ENCODE results near the gene ATP5F1D.
A peak's percentile ranks its signal among the peaks of the same experiment; 100 is the strongest.

Gene ATP5F1D

DNA sequence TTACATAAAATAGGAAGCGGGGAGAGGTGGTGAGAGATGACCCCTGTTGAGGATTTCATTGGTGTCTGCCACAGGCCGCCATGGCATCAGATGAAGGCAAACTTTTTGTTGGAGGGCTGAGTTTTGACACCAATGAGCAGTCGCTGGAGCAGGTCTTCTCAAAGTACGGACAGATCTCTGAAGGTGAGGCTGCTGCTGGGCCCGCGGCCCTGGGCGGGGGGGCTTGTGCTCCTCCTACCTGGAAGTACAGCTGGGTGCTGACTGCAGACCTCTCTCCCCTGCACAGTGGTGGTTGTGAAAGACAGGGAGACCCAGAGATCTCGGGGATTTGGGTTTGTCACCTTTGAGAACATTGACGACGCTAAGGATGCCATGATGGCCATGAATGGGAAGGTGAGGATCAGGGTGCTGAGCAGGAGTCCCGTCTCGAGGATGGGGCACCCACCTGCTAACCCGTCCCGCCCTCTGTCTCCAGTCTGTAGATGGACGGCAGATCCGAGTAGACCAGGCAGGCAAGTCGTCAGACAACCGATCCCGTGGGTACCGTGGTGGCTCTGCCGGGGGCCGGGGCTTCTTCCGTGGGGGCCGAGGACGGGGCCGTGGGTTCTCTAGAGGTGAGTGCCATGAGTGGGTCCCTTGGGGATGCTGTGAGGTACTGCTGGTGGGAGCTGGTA lies 29.4 kb downstream of the ATP5F1D start:
- no peak for DNase-seq (ENCODE audit: low spot score)

DNA sequence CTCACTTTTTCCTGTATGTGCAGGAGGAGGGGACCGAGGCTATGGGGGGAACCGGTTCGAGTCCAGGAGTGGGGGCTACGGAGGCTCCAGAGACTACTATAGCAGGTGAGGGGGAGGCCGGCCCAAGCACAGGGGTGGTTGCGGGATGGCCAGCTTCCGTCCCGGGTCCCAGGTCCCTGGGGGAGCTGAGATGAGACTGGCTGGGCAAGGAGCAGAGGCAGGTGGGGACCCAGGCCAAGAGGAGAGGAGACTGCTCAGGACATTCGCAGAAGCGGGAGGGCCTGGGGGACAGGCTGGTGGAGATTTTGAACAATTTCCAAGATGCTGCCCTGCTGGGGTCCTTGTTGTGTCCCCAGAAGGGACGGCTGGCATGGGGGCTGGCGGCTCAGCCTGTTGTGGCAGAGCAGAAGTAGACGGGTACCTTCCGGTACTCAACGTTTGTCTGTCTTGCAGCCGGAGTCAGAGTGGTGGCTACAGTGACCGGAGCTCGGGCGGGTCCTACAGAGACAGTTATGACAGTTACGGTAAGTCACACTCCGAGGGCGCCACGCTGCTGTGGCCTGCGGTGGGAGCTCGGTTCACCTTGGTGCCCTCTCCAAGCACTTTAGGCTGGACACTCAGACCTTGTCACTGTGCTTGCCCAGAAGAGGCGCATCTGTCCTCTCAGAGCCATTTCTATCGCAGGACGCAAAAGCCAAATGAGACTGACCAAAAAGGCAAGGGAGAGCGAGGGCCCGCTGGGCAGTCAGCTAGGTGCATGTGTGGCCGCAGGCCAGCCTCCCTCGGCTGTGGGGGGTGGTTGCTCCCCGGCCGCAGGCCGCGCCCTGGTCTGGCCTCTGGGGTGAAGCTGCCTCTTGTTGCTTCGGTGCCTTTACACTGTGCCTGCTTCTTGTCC lies 30.2 kb downstream of the ATP5F1D start:
- no peak for DNase-seq (ENCODE audit: low spot score)

DNA sequence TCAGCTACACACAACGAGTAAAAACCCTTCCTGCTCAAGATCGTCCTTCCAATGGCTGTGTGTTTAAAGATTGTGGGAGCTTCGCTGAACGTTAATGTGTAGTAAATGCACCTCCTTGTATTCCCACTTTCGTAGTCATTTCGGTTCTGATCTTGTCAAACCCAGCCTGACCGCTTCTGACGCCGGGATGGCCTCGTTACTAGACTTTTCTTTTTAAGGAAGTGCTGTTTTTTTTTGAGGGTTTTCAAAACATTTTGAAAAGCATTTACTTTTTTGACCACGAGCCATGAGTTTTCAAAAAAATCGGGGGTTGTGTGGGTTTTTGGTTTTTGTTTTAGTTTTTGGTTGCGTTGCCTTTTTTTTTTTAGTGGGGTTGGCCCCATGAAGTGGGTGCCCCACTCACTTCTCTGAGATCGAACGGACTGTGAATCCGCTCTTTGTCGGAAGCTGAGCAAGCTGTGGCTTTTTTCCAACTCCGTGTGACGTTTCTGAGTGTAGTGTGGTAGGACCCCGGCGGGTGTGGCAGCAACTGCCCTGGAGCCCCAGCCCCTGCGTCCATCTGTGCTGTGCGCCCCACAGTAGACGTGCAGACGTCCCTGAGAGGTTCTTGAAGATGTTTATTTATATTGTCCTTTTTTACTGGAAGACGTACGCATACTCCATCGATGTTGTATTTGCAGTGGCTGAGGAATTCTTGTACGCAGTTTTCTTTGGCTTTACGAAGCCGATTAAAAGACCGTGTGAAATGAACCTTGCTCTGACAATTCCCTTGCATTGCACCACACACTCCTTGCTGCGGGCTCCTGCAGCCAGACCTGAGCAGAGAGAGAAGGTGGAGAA lies 31.1 kb downstream of the ATP5F1D start:
- no peak for DNase-seq (ENCODE audit: low spot score)

DNA sequence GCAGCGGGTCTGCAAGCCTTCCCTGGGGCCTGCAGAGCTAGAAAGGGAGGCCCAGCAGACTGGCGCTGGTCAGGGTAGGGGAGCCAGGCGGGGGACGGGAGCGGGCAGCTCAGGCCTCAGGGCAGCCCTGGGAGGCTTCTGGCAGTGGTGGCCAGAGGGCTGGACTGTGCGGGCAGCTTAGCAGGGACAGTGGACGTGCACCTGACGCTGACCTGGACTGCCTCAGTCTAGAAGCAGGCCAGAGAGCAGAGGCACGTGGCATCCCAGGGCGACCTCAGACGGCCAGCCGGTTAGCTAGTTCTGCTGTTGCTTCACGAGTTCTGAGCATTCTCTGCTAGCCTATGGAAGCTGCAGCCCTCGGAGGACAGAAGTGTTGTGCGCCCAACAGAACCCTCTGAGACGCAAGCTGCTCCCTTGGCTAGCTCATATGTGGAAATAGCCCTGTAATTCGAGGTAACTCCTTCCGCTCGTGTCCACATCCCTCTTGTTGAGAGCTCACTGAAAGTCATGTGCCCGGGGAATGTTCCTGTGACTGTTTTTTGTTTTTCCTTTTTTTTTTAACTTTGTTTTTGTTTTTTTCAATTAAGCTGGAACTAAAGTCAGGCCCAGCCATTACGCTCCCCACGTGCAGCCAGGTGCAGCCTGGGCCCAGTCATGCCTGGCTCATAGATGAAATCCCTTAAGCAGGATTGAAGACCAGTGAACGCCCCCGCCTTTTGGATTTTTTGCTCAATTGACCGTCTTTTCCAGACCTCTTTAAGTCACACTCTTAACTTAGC lies 31.9 kb downstream of the ATP5F1D start:
- no peak for DNase-seq (ENCODE audit: low spot score)

DNA sequence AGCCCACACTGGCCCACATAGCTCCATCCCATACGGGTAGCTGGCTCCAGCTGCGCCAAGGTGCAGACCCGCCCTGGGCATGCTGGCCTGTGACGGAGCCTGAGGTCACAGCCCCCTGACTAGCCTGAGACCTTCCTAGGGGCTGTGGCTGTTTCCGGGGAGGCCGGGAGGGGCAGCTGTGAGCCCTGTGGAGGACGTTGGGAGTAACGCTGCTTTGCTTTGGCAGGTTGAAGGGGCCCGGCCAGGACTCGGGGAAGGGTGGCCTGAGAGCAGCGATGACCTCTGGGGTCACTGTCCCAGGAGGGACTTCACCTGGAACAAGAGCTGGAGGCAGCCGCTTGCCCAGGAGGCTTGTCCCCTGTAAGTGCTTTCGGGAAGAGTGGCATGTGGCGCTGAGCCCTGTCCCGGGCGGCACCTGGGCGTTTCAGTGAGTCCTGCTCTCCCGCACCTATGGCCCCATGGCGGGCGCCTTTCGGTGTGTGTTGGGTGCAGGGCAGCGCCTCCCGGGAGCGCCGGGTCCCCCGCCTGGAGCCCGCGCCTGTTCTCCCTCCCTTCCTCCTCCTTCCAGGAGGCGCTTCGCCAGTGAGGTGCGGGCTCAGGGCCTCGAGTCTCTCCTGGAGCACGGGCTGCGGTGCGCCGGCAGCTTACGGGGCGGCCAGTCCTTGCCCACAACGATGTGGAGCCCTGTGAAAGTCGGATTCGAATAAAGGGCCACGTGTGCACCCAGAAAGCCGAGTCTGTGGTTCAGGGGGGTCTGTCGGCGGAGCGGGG lies 32.7 kb downstream of the ATP5F1D start:
- no peak for DNase-seq (ENCODE audit: low spot score)

DNA sequence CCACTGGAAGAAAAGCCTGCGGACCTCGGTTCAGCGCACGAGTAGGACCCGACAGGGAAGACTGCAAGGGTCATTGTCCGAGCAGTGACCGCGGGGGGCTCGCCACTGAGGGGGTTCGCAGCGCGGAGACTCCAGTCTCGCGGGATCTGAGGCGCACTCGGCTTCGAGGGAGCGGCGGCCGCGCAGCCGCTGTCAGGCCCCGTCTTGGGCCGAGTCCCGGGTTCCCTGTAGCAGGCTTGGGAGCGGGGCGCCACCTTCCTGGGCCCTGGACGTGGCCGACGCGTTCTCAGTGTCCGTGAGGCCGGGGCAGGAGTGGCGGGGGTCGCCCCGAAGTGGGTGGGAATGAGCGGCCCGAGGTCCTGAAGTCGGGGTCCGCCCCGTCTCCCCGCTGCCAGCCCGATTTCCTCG lies 33.3 kb downstream of the ATP5F1D start:
- DNase-seq (ENCODE audit: low spot score) = peak; percentile 79

DNA sequence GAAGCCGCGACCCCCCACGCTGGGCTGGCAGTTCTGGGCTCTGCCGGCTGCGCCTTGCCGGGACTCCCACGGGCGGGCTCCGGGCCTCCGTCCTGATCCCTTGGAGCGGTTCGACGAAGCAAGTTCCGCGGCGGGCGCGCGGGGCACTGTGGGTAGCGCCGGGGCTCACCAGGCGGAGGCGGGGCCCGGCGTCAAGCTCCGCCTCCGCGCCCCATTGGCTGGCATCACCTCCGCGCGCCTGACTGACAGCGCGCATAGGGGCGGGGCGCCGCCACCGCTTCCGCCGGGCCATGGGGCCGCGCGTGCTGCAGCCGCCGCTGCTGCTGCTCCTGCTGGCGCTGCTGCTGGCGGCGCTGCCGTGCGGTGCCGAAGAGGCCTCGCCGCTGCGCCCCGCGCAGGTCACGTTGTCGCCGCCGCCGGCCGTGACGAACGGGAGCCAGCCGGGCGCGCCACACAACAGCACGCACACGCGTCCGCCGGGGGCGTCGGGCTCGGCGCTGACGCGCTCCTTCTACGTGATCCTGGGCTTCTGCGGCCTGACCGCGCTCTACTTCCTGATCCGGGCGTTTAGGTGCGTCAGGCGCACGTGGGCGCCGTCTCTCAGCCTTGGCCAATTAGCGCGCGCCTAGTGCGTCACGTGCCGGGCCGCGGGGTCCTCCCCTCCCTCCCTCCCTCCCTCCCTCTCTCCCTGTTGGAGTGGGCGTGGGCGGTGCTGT lies 33.9 kb downstream of the ATP5F1D start, which contains the start of gene FAM174C:
FAM174C (plus strand) TSS at position 271 of the 716 bp plus-strand sequence; CDS start at position 291, 20 bp downstream.
- peak; percentile 96 for DNase-seq (ENCODE audit: low spot score)

DNA sequence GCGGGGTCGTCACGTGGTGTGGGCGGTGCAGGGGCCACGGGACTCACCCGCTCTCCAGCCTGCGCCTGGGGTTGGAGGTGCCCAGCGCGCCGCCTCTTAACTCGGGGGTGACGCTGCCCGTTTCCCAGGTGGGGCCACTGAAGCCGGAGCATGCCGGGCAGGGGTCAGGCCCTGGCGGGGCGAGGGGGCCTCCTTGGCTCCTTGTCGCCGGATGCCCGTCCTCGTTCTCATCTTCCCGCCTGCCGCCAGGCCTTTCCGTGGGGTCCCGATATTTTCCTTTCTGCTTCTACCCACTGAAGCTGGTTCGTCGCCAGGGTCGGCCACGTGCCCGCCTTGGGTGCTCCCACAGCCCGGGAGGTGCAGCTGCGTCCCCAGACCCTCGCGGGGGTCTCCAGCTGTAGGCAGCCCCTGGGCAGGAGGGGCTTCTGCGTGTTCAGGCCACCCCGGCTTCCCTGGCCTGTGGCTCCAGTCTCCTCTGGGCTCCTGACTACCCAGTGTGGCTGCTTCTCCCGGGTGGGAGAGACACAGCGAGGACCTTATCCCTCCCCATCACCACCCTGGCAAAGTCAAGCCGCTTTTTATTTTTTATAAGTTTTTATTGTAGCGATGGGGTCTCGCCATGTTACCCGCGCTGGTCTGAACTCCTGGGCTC lies 34.6 kb downstream of the ATP5F1D start:
- no peak for DNase-seq (ENCODE audit: low spot score)

DNA sequence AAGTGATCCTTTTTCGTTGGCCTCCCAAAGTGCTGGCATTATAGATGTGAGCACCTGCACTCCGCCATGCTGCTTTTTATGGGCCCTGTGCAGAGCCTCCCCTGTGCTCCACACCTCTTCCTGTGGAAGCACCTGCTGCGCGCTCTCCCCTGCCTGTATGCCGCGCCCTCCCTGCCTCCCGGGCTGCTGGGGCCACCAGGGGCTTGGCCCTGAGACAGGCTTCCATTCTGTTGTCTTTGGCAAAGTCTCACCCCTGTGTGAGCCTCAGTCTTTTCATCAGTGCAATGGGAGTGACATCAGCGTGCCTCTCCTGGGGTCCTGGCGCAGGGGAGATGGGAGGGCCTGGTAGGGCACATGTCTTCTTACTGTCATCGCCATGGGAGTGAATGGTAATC lies 35.1 kb downstream of the ATP5F1D start:
- no peak for DNase-seq (ENCODE audit: low spot score)

DNA sequence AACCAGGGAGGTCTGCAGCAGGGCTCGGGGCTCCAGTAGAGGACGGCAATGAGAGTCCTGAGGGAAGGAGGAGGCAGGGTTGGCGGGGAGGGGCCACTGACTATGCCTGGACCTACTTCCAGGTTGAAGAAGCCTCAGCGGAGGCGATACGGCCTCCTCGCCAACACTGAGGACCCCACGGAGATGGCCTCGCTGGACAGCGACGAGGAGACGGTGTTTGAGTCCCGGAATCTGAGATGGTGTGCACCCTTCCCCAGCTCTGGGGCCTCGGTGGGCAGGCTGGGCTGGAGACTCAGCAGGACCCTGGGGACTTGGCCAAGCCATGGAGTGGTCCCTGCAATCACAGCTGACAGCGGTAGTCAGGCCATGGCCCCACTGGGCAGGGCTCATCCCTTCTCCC lies 35.5 kb downstream of the ATP5F1D start:
- no peak for DNase-seq (ENCODE audit: low spot score)

DNA sequence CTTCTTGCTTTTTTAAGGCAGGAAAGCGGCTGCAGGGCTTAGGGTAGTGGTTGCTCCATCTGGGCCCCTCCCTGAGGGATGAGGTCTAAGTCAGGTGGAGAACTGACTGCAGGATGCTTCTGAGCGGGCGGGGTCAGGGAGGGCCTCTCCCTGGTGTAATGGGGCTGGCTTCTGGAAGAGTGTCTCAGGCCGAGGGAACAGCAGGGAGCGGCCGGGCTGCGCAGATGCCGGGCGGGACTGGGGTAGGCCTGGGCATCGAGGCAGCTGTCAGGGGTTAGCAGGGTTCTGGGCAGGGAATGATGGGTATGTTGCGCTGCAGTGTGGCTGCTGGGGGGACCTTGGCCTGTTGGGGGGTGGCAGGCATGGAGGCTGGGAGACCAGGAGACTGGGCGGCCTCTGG lies 36.5 kb downstream of the ATP5F1D start:
- no peak for DNase-seq (ENCODE audit: low spot score)

DNA sequence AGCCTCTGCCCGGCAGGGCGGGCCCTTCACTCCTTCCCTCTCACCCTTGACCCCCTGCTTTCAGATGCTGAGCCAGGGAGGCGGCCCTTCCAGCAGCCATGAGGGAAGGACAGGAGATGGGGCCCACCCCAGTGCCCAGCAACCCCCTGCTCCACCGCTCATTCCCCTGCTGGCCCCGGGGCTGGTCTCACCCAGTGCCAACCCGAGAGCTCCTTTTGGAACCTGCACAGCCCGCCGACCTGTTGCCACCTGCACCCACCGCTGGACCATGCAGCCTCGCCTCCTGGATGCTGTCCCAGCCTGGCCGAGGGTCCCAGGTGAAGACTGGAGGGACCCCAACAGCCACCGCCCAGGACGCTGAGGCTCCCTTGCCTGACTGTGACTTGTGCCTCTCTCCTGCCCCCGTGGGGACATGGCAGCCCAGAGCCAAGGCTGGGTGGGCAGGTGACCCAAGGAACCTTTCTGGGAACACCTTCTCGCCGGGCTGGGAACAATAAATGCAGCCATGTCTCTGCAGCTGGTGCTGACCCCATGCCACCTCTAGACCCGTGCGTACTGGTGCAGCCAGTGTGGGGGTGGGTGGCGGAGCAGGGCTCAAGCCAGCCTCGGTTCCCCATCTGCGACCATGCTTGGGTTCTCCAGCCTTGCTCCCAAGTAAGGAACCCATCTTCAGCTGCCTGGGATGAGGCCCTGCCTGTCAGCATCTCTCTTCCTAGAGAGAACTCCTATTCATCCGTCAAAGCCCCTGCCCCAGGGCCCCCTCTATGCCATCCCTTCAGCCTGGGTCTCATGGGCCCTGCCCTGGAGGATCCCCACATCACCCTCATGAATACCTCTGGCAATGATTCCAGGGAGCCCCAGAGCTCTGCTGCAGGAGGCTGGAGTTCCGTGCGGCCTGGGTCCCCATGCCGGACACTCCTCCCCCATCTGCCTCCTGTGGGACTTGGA lies 37.4 kb downstream of the ATP5F1D start:
- DNase-seq (ENCODE audit: low spot score) = no peak

DNA sequence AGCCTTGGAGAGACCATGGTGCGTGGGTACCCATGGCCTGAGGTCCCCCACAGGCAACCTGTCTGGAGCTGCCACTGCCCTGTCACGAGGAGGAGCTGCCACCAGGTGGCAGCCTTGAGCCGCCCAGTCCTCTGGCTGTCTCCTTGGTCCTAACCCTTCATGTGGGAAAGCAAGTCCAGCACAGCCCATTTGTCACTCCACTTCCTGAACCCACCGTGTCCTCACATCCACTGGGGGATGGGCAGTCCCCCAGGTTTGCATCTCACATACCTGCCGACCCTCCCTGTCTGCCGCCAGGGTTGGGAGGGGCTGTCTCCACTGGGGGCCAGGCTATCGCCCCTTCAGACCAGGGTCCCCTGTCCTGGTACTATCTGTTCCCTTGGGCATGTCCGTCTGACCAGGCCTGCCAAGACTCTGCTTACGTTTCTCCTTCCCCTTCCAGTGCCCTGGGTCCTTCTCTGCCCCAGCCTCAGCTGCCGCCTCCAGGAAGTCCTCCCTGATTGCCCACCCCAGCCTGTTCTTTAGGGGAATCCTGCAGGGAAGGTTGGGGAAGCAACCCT lies 38.3 kb downstream of the ATP5F1D start:
- peak; percentile 92 for DNase-seq (ENCODE audit: low spot score)

DNA sequence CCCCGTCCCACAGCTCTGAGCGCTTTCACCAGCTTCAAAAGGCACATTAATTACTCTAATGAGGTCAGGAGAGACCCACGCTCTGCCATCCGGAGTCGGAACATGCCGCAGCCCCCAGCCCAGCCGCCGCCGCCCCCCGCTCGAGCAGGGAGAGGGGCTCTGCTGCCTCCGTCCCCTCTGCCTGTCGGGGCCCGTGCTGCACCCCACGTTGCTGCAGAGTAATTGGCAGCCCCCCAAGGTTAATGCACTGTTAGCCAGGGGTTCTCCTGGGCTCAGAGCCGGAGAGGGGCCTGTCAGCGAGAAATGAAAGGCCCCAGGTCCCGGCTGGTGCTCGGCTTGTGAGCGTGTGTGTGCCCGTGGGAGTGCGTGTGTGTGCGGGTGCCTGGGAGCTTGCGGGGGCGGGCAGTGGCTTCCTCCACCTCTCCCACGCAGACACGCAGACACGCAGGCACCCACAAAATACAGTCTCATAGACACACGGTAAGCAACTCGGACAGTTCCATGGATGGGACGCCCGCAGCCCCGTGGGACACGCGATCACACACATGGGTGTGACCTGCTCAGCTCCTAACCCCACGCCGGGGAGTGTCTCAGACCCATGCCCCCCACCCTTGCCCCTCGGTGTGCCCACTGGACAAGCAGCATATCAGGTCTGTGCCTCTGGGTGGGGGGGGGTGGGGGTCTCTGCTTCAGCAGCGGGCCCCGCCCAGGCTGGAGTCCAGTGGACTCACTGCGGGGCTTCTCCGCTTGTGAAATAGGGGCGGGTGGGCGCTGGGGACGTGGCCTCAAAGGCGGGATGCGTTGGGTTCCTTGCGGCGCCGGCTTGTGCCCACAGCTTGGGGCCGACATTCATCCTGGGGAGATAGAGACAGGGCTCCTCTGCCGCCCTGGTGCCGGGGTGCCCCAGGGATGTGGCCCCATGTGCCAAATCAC lies 39.4 kb downstream of the ATP5F1D start:
- DNase-seq (ENCODE audit: low spot score) = no peak

DNA sequence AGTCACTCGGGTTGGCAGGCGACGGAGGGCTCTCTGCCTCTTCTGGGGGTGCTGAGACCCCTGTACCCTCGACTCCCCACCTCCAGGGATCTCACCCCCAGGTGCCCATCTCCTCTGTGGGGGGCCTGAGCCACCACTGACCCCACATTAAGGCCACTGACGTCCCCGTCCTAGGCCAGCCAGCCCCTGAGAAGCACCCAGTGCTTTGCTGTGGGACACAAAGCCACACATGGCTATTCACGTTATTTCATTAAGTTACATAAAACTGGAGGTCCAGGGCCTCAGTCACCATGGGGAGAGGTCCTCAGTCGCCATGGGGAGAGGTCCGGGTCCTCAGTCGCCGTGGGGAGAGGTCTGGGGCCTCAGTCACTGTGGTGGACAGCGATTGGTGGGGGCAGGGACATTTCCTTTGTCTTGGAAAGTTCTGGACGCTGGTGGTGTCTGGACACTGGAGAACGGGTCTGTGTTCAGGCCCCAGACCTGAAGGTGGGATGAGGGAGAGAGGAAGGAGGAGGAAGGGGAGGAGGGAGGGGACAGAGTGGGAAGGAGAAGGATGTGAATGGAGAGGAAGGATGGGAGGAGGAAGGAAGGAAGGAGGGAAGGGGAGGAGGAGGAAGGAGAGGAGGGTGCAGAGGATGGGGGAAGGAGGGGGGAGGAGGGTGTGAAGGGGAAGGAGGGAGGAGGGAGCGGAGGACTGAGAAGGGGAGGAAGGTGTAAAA lies 40.2 kb downstream of the ATP5F1D start:
- no peak for DNase-seq (ENCODE audit: low spot score)

DNA sequence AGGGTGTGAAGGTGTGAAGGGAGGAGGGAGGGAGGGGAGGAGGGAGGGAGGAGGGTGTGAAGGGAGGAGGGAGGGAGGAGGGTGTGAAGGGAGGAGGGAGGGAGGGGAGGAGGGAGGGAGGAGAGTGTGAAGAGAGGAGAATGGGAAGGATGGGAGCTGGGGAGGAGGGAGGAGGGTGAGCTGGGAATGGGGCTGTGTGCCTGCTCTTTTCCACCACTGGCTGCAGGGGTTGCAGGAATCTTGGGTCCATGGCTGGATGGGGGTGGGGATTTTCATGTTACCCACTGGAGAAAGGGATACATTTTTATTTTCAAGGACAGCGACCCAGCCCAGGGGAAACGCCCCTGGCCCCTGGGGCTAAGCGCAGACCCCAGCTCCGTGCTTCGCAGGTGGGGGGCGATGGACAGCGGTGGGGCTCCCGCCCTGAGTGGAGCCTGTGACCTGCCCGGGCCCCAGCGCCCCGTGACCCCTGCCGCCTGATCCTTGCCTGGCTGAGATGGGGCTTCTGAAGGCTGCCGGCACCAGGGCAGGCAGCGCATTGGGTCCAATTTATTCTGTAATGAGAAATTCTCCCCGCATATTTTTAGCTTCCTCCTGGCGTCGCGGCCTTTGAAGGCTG lies 41.1 kb downstream of the ATP5F1D start:
- no peak for DNase-seq (ENCODE audit: low spot score)

Measured in ecto neural progenitor cell (in vitro differentiated cells).